ENCODE measurements around the gene EDEM3.
"Not testable (repeated sequence)": the region's sequence is repeated elsewhere in the genome, so short reads cannot be mapped to it uniquely, and the experiment has no call there.

Gene EDEM3

GRCh38 chr1:184769241-184769640 is 14.6 kb upstream of the EDEM3 start:
- DNase-seq (ENCODE audit: insufficient read length, low spot score) (no peak), FAIRE-seq (no peak)

- FAIRE-seq (no peak), DNase-seq (ENCODE audit: insufficient read length, low spot score) (no peak)
These were observed 13.8 kb upstream of the EDEM3 start for GRCh38 chr1:184768467-184768866.

- DNase-seq (ENCODE audit: insufficient read length, low spot score) (no peak), FAIRE-seq (no peak)
These were observed 12.9 kb upstream of the EDEM3 start for GRCh38 chr1:184767591-184767990.

- FAIRE-seq: no peak
- DNase-seq (ENCODE audit: insufficient read length, low spot score): no peak
These were observed 9.8 kb upstream of the EDEM3 start for GRCh38 chr1:184764483-184764882.

GRCh38 chr1:184763520-184763919 is 8.9 kb upstream of the EDEM3 start:
- DNase-seq (ENCODE audit: insufficient read length, low spot score); FAIRE-seq: not testable (repeated sequence)

- DNase-seq (ENCODE audit: insufficient read length, low spot score) (no peak), FAIRE-seq (no peak)
These were observed 7.4 kb upstream of the EDEM3 start for GRCh38 chr1:184761969-184762485.

- DNase-seq (ENCODE audit: insufficient read length, low spot score) (no peak), FAIRE-seq (no peak)
These were observed 5.0 kb upstream of the EDEM3 start for GRCh38 chr1:184759651-184760050.

- no peak for FAIRE-seq
These were observed 4.5 kb upstream of the EDEM3 start for GRCh38 chr1:184759112-184759511.

GRCh38 chr1:184757891-184758290 is 3.2 kb upstream of the EDEM3 start:
- no peak for DNase-seq (ENCODE audit: insufficient read length, low spot score)

More at GRCh38 chr1:184759112-184759511, 4.5 kb upstream of the EDEM3 start:
- DNase-seq (ENCODE audit: insufficient read length, low spot score): no peak

GRCh38 chr1:184757406-184757805 is 2.7 kb upstream of the EDEM3 start:
- DNase-seq (ENCODE audit: insufficient read length, low spot score) (no peak), FAIRE-seq (no peak)

More at GRCh38 chr1:184757891-184758290, 3.2 kb upstream of the EDEM3 start:
- FAIRE-seq: no peak

GRCh38 chr1:184755226-184756065 is 788 bp upstream of the EDEM3 start:
- no peak for FAIRE-seq
- DNase-seq (ENCODE audit: insufficient read length, low spot score): peak; percentile 25

- FAIRE-seq (no peak), DNase-seq (ENCODE audit: insufficient read length, low spot score) (no peak)
These were observed 816 bp downstream of the EDEM3 start for GRCh38 chr1:184753608-184754475.

- DNase-seq (ENCODE audit: insufficient read length, low spot score) (no peak), FAIRE-seq (no peak)
These were observed 1.5 kb downstream of the EDEM3 start for GRCh38 chr1:184753117-184753516.

GRCh38 chr1:184752656-184753055 is 2.0 kb downstream of the EDEM3 start:
- DNase-seq (ENCODE audit: insufficient read length, low spot score) (no peak), FAIRE-seq (no peak)

- FAIRE-seq (no peak), DNase-seq (ENCODE audit: insufficient read length, low spot score) (no peak)
These were observed 5.9 kb downstream of the EDEM3 start for GRCh38 chr1:184748740-184749139.

GRCh38 chr1:184747089-184747955 is 7.3 kb downstream of the EDEM3 start:
- FAIRE-seq: no peak
- no peak for DNase-seq (ENCODE audit: insufficient read length, low spot score)

- DNase-seq (ENCODE audit: insufficient read length, low spot score): no peak
- no peak for FAIRE-seq
These were observed 8.6 kb downstream of the EDEM3 start for GRCh38 chr1:184745929-184746638.

- FAIRE-seq: no peak
- no peak for DNase-seq (ENCODE audit: insufficient read length, low spot score)
These were observed 9.5 kb downstream of the EDEM3 start for GRCh38 chr1:184745110-184745509.

- DNase-seq (ENCODE audit: insufficient read length, low spot score): no peak
- FAIRE-seq: no peak
These were observed 11.4 kb downstream of the EDEM3 start for GRCh38 chr1:184743062-184743756.
